Endothelial cell of umbilical vein (primary cell): ENCODE measurements around the gene LPAR6. TPM values are rescaled to one million over a fixed set of nuclear protein-coding genes. Genes with fewer than 3 reads are reported as not detected.

Experiments
- BruUV-seq: library from RNA; stranded (reverse); fragments of 400-500 nt; replicated peaks from 2 replicates; lab custom pipeline; 2021; lab: Mats Ljungman, UMichigan
- CTCF ChIA-PET: fragments of 300-600, 350-600 bp; sonication (Branson Sonifier 250); formaldehyde crosslinking; loops from one replicate; lab custom pipeline; 2021; ENCODE audit warnings: antibody characterized with exemption, inconsistent platforms; lab: Charles Lee
- POLR2A ChIA-PET: fragments of 300-600, 350-600 bp; sonication (Branson Sonifier 250); formaldehyde crosslinking; loops from one replicate; lab custom pipeline; 2021; ENCODE audit warnings: antibody characterized with exemption, inconsistent platforms; lab: Charles Lee
- DNase-seq: peaks from one replicate; pipeline ENCODE4 v3.0.0-alpha.2; 2011; ENCODE audit warnings: low read depth, low spot score
- FAIRE-seq: peaks from 2 replicates; lab custom pipeline; 2011; peaks lifted over from hg19 to GRCh38; lab: Jason Lieb, UNC
- H2AFZ ChIP-seq: 2 replicates; pipeline ENCODE4 v1.6.0; 2012; ENCODE audit warnings: low read depth, low read length, control low read depth, inconsistent platforms
- H3K27ac ChIP-seq: 2 replicates; pipeline ENCODE4 v1.5.1; 2011; ENCODE audit warnings: low read depth, mild to moderate bottlenecking, control low read depth, low read length, moderate library complexity; ENCODE audit not compliant: insufficient read depth
- H3K27me3 ChIP-seq, 2 experiments: 2 replicates each; pipeline versions ENCODE4 v1.6.0 to v1.6.1; 2011; ENCODE audit warnings: low read length in 2 of 2, mixed read lengths in 1 of 2; ENCODE audit not compliant: control insufficient read depth in 2 of 2, insufficient read depth in 2 of 2
- H3K36me3 ChIP-seq, 2 experiments: 2 replicates in 1 of 2; 3 replicates in 1 of 2; pipeline ENCODE4 v1.5.1; 2011; ENCODE audit warnings: low read length in 2 of 2, mild to moderate bottlenecking in 1 of 2, moderate library complexity in 1 of 2; ENCODE audit not compliant: control insufficient read depth in 2 of 2, insufficient read depth in 2 of 2; ENCODE audit errors: extremely low read depth in 1 of 2
- H3K4me1 ChIP-seq: 3 replicates; pipeline ENCODE4 v1.5.1; 2011; ENCODE audit warnings: mild to moderate bottlenecking, low read length; ENCODE audit not compliant: control insufficient read depth, insufficient read depth; ENCODE audit errors: extremely low read depth
- H3K4me2 ChIP-seq: 2 replicates; pipeline ENCODE4 v1.6.1; 2011; ENCODE audit warnings: low read length, control low read depth, mixed read lengths; ENCODE audit not compliant: insufficient read depth
- H3K4me3 ChIP-seq, 3 experiments: fragments of 200-600 bp in 1 of 3; sonication (generic), shearing (Covaris generic) in 1 of 3; replicated peaks in 1 of 3; 2 replicates each; pipeline ENCODE4 v1.5.1; 2011 to 2016; ENCODE audit warnings: control low read depth in 3 of 3, low read length in 3 of 3, mild to moderate bottlenecking in 2 of 3, inconsistent platforms in 1 of 3, low read depth in 1 of 3, moderate library complexity in 1 of 3; ENCODE audit not compliant: insufficient read depth in 1 of 3
- H3K79me2 ChIP-seq: 2 replicates; pipeline ENCODE4 v1.6.0; 2012; ENCODE audit warnings: low read length, inconsistent platforms; ENCODE audit not compliant: control insufficient read depth, insufficient read depth
- H3K9ac ChIP-seq: replicated peaks from 2 replicates; pipeline ENCODE3; 2011; ENCODE audit warnings: low read length, control low read depth; ENCODE audit not compliant: insufficient read depth; ENCODE audit errors: extremely low read depth
- H3K9me1 ChIP-seq: replicated peaks from 3 replicates; pipeline ENCODE4 v1.6.0; 2011; ENCODE audit warnings: mild to moderate bottlenecking, low read length; ENCODE audit not compliant: control insufficient read depth, insufficient read depth; ENCODE audit errors: extremely low read depth
- H3K9me3 ChIP-seq: replicated peaks from 2 replicates; pipeline ENCODE4 v1.5.1; 2012; ENCODE audit warnings: low read length, inconsistent platforms; ENCODE audit not compliant: control insufficient read depth, insufficient read depth
- H4K20me1 ChIP-seq: replicated peaks from 2 replicates; pipeline ENCODE3; 2011; ENCODE audit warnings: mild to moderate bottlenecking, low read length; ENCODE audit not compliant: control insufficient read depth, insufficient read depth; ENCODE audit errors: extremely low read depth
- CTCF ChIP-seq, 2 donors: IDR thresholded peaks; 1 replicate in 1 of 2; 2 replicates in 1 of 2; pipeline ENCODE4 v1.5.1; 2011; ENCODE audit warnings: low read length in 2 of 2, mild to moderate bottlenecking in 2 of 2, moderate library complexity in 2 of 2, control low read depth in 1 of 2, inconsistent platforms in 1 of 2, low read depth in 1 of 2; ENCODE audit not compliant: insufficient read depth in 1 of 2; ENCODE audit errors: extremely low read depth in 1 of 2
- EZH2 ChIP-seq: IDR thresholded peaks from 2 replicates; pipeline ENCODE4 v1.6.1; 2012; ENCODE audit warnings: borderline replicate concordance, low read depth, mild to moderate bottlenecking, moderate library complexity, low read length, inconsistent platforms; ENCODE audit not compliant: severe bottlenecking
- FOS ChIP-seq: IDR thresholded peaks from 2 replicates; pipeline ENCODE4 v1.6.1; 2011; ENCODE audit warnings: mild to moderate bottlenecking, low read length, moderate library complexity, borderline replicate concordance; ENCODE audit not compliant: insufficient read depth
- GATA2 ChIP-seq: IDR thresholded peaks from 2 replicates; pipeline ENCODE4 v1.7.0; 2011; ENCODE audit warnings: low read depth, mild to moderate bottlenecking, moderate library complexity, mixed read lengths, low read length; ENCODE audit not compliant: insufficient read length, insufficient read depth
- JUN ChIP-seq: IDR thresholded peaks from 2 replicates; pipeline ENCODE4 v1.6.1; 2011; ENCODE audit warnings: borderline replicate concordance, low read depth; ENCODE audit not compliant: insufficient read length, insufficient read depth
- MAX ChIP-seq: IDR thresholded peaks from 2 replicates; pipeline ENCODE4 v1.6.1; 2011; ENCODE audit not compliant: insufficient read depth, insufficient read length
- MYC ChIP-seq: IDR thresholded peaks from one replicate; pipeline ENCODE4 v1.6.1; 2011; ENCODE audit warnings: mild to moderate bottlenecking, low read depth, low read length
- POLR2A ChIP-seq: IDR thresholded peaks from 2 replicates; pipeline ENCODE4 v1.6.1; 2012; ENCODE audit warnings: low read depth, mild to moderate bottlenecking, control low read depth, low read length
- POLR2AphosphoS5 ChIP-seq: IDR thresholded peaks from 2 replicates; pipeline ENCODE4 v1.6.1; 2012; ENCODE audit warnings: low read depth, mild to moderate bottlenecking, control low read depth, low read length, moderate library complexity; ENCODE audit not compliant: insufficient read depth
- dilution Hi-C: fragments of 300-500 bp; cut with MboI; formaldehyde crosslinking; loops from one replicate; pipeline ENCODE4 v1.15.0; 2019; ENCODE audit warnings: low sequenced_read_pairs; ENCODE audit not compliant: extremely low pct_ligation_motif_present
- intact Hi-C: fragments of 100-400 bp; cut with micrococcal nuclease; formaldehyde crosslinking; loops from one replicate; pipeline ENCODE4 v1.10.0; 2022
- polyA plus RNA-seq, 4 experiments: library from polyadenylated mRNA; depleted of rRNA in 3 of 4; stranded (reverse) in 3 of 4; unstranded in 1 of 4; fragments of >200 nt; gene quantifications; 2 replicates each; pipeline versions ENCODE4 v1.2.1 to v1.2.3, GENCODE V29; 2011 to 2012; ENCODE audit warnings: missing spikeins in 1 of 4
- total RNA-seq: library from RNA; stranded (reverse); gene quantifications from 2 replicates; pipeline ENCODE4 v1.2.3, GENCODE V29; 2021

LPAR6 gene
- total and polyA plus RNA-seq, 2 donors (not counting 3 experiments of a cell fraction or from before 2014, with no cell fraction given) = 14.5 to 22.9 TPM

- dilution Hi-C loops = no loop called here
- no peak for TF ChIP-seq FOS
- no peak for TF ChIP-seq POLR2A
- no peak for TF ChIP-seq EZH2
- TF ChIP-seq POLR2AphosphoS5 = no peak
- no peak for TF ChIP-seq CTCF (IDR thresholded peaks at IDR 0.05; ENCODE audit: extremely low read depth in 1 of 2, insufficient read depth in 1 of 2, low read depth in 1 of 2, low read length in 2 of 2)
- TF ChIP-seq MYC = no peak
- no peak for TF ChIP-seq JUN
- TF ChIP-seq GATA2 = no peak
- TF ChIP-seq MAX = no peak
Observed at GRCh38 chr13:48380581-48380980, 32.3 kb downstream of the LPAR6 start.

More at GRCh38 chr13:48380581-48380980, 32.3 kb downstream of the LPAR6 start:
- Histone ChIP-seq H3K9me3 (no peaks in the 10 kb centered on the region), H3K4me1 (peaks cover 4% of the 10 kb centered on the region), H3K4me3 (no peak overlapping the region), H3K27ac (no peak overlapping the region), H3K79me2 (no peaks in the 10 kb centered on the region), H3K4me2 (no peak overlapping the region), H3K27me3 (no peaks in the 10 kb centered on the region), H2AFZ (no peak overlapping the region), H4K20me1 (no peaks in the 10 kb centered on the region), H3K9ac (no peak overlapping the region), H3K9me1 (no peaks in the 10 kb centered on the region), H3K36me3 (no peaks in the 10 kb centered on the region)
- FAIRE-seq (no peak), DNase-seq (no peak)
- BruUV-seq = no TSS peak
- intact Hi-C loops = no loop called here
- ChIA-PET CTCF (interaction anchor here (0.6 to 1.2 kb wide), 2 partner anchors 8 to 18 kb away, joined by 3 to 5 read pairs; no protein-coding TSS in a partner anchor), POLR2A (no interaction called here)
